MCF 10A (cell line): ENCODE data around the gene G0S2. TPM values are rescaled to one million over a fixed set of nuclear protein-coding genes. Genes with fewer than 3 reads are reported as not detected.

ENCODE experiments used
- BruUV-seq: library from RNA; stranded (reverse); fragments of 400-500 nt; replicated peaks from 2 replicates; lab custom pipeline; 2021; lab: Mats Ljungman, UMichigan
- CTCF ChIA-PET: fragments of 300-600 bp; sonication (Branson Sonifier 250); formaldehyde crosslinking; extraction: SDS; loops from one replicate; lab custom pipeline; 2021; ENCODE audit warnings: antibody characterized with exemption, inconsistent platforms; lab: Yijun Ruan, JAX
- POLR2A ChIA-PET: fragments of 300-600, 350-650 bp; sonication (Branson Sonifier 250); formaldehyde crosslinking; extraction: SDS; loops from one replicate; lab custom pipeline; 2020; ENCODE audit warnings: antibody characterized with exemption, inconsistent platforms; lab: Yijun Ruan, JAX
- DNase-seq: peaks from one replicate; pipeline ENCODE4 v3.0.0-alpha.2; 2018; ENCODE audit not compliant: unreplicated experiment
- H3K27ac Mint-ChIP-seq: one replicate; pipeline ENCODE4 v1.8.0; 2022; ENCODE audit warnings: mild to moderate bottlenecking, low read depth, mixed read lengths; ENCODE audit not compliant: unreplicated experiment
- H3K27me3 Mint-ChIP-seq: one replicate; pipeline ENCODE4 v1.8.0; 2022; ENCODE audit warnings: mixed read lengths; ENCODE audit not compliant: insufficient read depth, unreplicated experiment
- H3K36me3 Mint-ChIP-seq: one replicate; pipeline ENCODE4 v1.8.0; 2022; ENCODE audit warnings: mild to moderate bottlenecking, moderate library complexity, mixed read lengths; ENCODE audit not compliant: insufficient read depth, unreplicated experiment
- H3K4me1 Mint-ChIP-seq: one replicate; pipeline ENCODE4 v1.8.0; 2022; ENCODE audit warnings: mixed read lengths; ENCODE audit not compliant: insufficient read depth, unreplicated experiment
- H3K4me3 Mint-ChIP-seq: one replicate; pipeline ENCODE4 v1.8.0; 2022; ENCODE audit warnings: mild to moderate bottlenecking, moderate library complexity, mixed read lengths; ENCODE audit not compliant: unreplicated experiment
- H3K9me3 Mint-ChIP-seq: one replicate; pipeline ENCODE4 v1.8.0; 2022; ENCODE audit warnings: mixed read lengths; ENCODE audit not compliant: unreplicated experiment
- CTCF ChIP-seq: fragments of 200-600 bp; IDR thresholded peaks from one replicate; pipeline ENCODE4 v1.8.0; 2022; ENCODE audit warnings: antibody characterized with exemption, mild to moderate bottlenecking; ENCODE audit not compliant: unreplicated experiment
- intact Hi-C: fragments of 100-400 bp; cut with micrococcal nuclease; formaldehyde crosslinking; loops from 2 replicates; pipeline ENCODE4 v1.14.1; 2022
- total RNA-seq: library from RNA; stranded (reverse); gene quantifications from 2 replicates; pipeline ENCODE4 v1.2.3, GENCODE V29; 2022

G0S2 gene
- total RNA-seq, 1 experiment from 2014 or later: not detected

DNA sequence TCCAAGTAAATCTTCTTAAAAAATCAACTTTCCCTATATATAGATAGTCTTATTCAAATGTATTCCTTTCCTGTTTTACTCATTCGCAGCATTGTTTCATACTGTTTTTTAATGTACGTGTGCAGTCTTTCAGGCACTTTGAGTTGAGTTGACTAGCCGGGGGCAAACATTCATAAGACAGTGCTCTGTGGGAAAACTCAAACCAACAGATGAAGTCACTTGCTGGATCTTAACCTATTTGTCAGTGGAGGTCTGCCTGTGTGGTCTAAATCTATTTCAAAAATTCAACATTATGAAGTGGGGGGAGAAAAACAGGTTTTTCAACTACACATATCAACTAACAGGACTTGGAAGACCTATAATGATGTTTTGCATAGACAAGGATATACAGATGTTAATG is 35.6 kb downstream of the G0S2 start:
- Mint-ChIP-seq H3K9me3 (no peaks in the 10 kb centered on the region), H3K27me3 (no peaks in the 10 kb centered on the region), H3K4me1 (peaks cover 12% of the 10 kb centered on the region), H3K27ac (no peak overlapping the region), H3K36me3 (no peaks in the 10 kb centered on the region), H3K4me3 (no peak overlapping the region)
- ChIA-PET CTCF (no interaction called here), POLR2A (no interaction called here)
- DNase-seq: no peak
- no peak for TF ChIP-seq CTCF
- intact Hi-C loops: no loop called here
- BruUV-seq: no TSS peak

- intact Hi-C loops: no loop called here
- CTCF ChIA-PET: interaction anchor here (0.6 to 1.3 kb wide), 4 partner anchors 11 to 148 kb away, joined by 3 to 4 read pairs (median 3); no protein-coding TSS in a partner anchor
- Mint-ChIP-seq H3K36me3 (no peaks in the 10 kb centered on the region), H3K27me3 (no peaks in the 10 kb centered on the region), H3K9me3 (no peaks in the 10 kb centered on the region), H3K27ac (no peak overlapping the region), H3K4me3 (no peak overlapping the region), H3K4me1 (peaks cover 5% of the 10 kb centered on the region)
- POLR2A ChIA-PET: interaction anchor here (1.1 kb wide), 1 partner anchor 15 kb away, joined by 3 read pairs; no protein-coding TSS in a partner anchor
- TF ChIP-seq CTCF: no peak
- no TSS peak for BruUV-seq
- no peak for DNase-seq
Measured at GRCh38 chr1:209714338-209714737, 39.1 kb downstream of the G0S2 start.

- ChIA-PET CTCF (interaction anchor here (0.5 kb wide), 1 partner anchor 32 kb away, joined by 3 read pairs; no protein-coding TSS in a partner anchor), POLR2A (interaction anchor here (0.7 kb wide), 1 partner anchor 38 kb away, joined by 3 read pairs; no protein-coding TSS in a partner anchor)
- DNase-seq: no peak
- no peaks in the 10 kb centered on the region for H3K36me3 Mint-ChIP-seq
- TF ChIP-seq CTCF: no peak
- no peaks in the 10 kb centered on the region for H3K27me3 Mint-ChIP-seq
- intact Hi-C loops: no loop called here
- no TSS peak for BruUV-seq
- H3K4me3 Mint-ChIP-seq: no peak overlapping the region
- peaks cover 5% of the 10 kb centered on the region for H3K4me1 Mint-ChIP-seq
- H3K9me3 Mint-ChIP-seq: no peaks in the 10 kb centered on the region
- no peak overlapping the region for H3K27ac Mint-ChIP-seq
Measured at GRCh38 chr1:209715314-209715713, 40.1 kb downstream of the G0S2 start.

DNA sequence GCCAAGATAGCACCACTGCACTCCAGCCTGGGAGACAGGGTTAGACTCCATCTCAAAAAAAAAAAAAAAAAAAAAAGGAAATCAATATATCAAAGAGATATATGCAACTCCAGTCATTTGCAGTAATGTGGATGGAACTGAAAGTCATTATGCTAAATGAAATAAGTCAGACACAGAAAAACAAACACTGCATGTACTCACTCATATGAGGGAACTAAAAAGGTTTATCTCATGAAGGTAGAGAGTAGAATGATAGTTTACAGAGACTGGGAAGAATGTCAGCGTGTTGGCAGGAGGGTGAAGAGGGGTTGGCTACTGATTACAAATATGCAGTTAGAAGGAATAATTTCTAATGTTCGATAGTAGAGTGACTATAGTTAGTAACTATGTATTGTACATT is 42.6 kb downstream of the G0S2 start:
- Mint-ChIP-seq H3K27me3 (no peaks in the 10 kb centered on the region), H3K27ac (no peak overlapping the region), H3K36me3 (no peaks in the 10 kb centered on the region), H3K4me3 (no peak overlapping the region), H3K9me3 (no peaks in the 10 kb centered on the region), H3K4me1 (peaks cover 5% of the 10 kb centered on the region)
- no TSS peak for BruUV-seq
- intact Hi-C loops: no loop called here
- no peak for TF ChIP-seq CTCF
- DNase-seq: no peak
- CTCF ChIA-PET: interaction anchor here (0.6 to 1.0 kb wide), 2 partner anchors 31 to 1416 kb away, joined by 3 read pairs; no protein-coding TSS in a partner anchor
- POLR2A ChIA-PET: no interaction called here
